Astrocyte of the cerebellum (primary cell): ENCODE results near the gene FAM83D.

ENCODE experiments used
- DNase-seq: peaks from one replicate; pipeline ENCODE4 v3.0.0-alpha.2; 2011; ENCODE audit warnings: low read depth
- H3K4me3 ChIP-seq: 2 replicates; pipeline ENCODE4 v1.5.1; 2011; ENCODE audit warnings: mild to moderate bottlenecking, low read depth, low read length, moderate library complexity
- CTCF ChIP-seq: IDR thresholded peaks from 2 replicates; pipeline ENCODE4 v1.5.1; 2012; ENCODE audit warnings: low read length, low read depth, moderate library complexity, mild to moderate bottlenecking; ENCODE audit errors: missing control alignments
- in situ Hi-C: cut with HindIII; loops from 2 replicates; pipeline ENCODE4 v1.10.0; 2017; ENCODE audit warnings: low sequenced_read_pairs

Gene FAM83D

GRCh38 chr20:38920411-38920810 lies 5.8 kb upstream of the FAM83D start:
- DNase-seq = no peak
- in situ Hi-C loops = no loop called here
- H3K4me3 ChIP-seq = no peak overlapping the region
- no peak for TF ChIP-seq CTCF

GRCh38 chr20:38920851-38921250 lies 5.4 kb upstream of the FAM83D start:
- in situ Hi-C loops = no loop called here
- DNase-seq = no peak

GRCh38 chr20:38924718-38925117 lies 1.5 kb upstream of the FAM83D start:
- H3K4me3 ChIP-seq = no peak overlapping the region
- no peak for TF ChIP-seq CTCF
- DNase-seq = no peak
- in situ Hi-C loops = no loop called here

More at GRCh38 chr20:38920851-38921250, 5.4 kb upstream of the FAM83D start:
- no peak for TF ChIP-seq CTCF
- no peak overlapping the region for H3K4me3 ChIP-seq

- peak overlapping the region; percentile 78 for H3K4me3 ChIP-seq
- TF ChIP-seq CTCF = no peak
- peak; percentile 5 for DNase-seq
- in situ Hi-C loops = no loop called here
These were observed 858 bp downstream of the FAM83D start for GRCh38 chr20:38926934-38927616.

- in situ Hi-C loops = no loop called here
- no peak for TF ChIP-seq CTCF
- H3K4me3 ChIP-seq = no peak overlapping the region
- no peak for DNase-seq
These were observed 1.8 kb downstream of the FAM83D start for GRCh38 chr20:38927902-38928578.

- in situ Hi-C loops = no loop called here
- DNase-seq = no peak
- TF ChIP-seq CTCF = no peak
- H3K4me3 ChIP-seq = no peak overlapping the region
These were observed 4.0 kb downstream of the FAM83D start for GRCh38 chr20:38930242-38930569.
